G401 (cell line): Measurements from ENCODE around the gene KCNQ1. TPM values are rescaled to one million over a fixed set of nuclear protein-coding genes. Genes with fewer than 3 reads are reported as not detected.

ENCODE experiments used
- DNase-seq: peaks from one replicate; pipeline ENCODE4 v3.0.0-alpha.2; 2015; ENCODE audit warnings: low spot score
- in situ Hi-C: cut with HindIII; loops from 2 replicates; pipeline ENCODE4 v1.10.0; 2016; ENCODE audit warnings: low sequenced_read_pairs, mixed read lengths
- total RNA-seq: library from RNA; depleted of rRNA; stranded (reverse); fragments of >200 nt; shearing (Covaris generic); gene quantifications from 2 replicates; pipeline ENCODE4 v1.2.3, GENCODE V29; 2014

The KCNQ1 gene
- total RNA-seq, 1 experiment from 2014 or later: 0.85 TPM

DNA sequence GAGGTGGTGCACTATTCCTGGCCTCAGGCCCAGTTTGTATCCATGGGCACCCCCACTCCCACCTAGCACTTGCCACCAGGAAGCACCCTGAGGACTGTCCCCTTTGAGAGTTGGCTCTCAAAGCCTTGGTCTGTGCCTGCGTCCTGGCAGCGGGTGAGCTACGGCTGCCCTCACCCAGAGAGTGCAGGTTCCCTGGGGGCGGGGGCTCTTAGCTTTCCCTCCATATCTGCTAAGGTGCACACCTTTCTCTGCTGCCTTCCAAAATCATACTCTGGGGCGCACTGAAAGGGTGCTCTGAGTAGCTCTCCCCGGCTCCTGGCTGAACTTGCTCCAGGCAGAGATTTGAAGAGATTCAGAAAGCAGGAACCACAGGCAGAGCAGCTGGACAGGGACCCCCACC, 7.1 kb downstream of the KCNQ1 start:
- in situ Hi-C loops: no loop called here
- no peak for DNase-seq

DNA sequence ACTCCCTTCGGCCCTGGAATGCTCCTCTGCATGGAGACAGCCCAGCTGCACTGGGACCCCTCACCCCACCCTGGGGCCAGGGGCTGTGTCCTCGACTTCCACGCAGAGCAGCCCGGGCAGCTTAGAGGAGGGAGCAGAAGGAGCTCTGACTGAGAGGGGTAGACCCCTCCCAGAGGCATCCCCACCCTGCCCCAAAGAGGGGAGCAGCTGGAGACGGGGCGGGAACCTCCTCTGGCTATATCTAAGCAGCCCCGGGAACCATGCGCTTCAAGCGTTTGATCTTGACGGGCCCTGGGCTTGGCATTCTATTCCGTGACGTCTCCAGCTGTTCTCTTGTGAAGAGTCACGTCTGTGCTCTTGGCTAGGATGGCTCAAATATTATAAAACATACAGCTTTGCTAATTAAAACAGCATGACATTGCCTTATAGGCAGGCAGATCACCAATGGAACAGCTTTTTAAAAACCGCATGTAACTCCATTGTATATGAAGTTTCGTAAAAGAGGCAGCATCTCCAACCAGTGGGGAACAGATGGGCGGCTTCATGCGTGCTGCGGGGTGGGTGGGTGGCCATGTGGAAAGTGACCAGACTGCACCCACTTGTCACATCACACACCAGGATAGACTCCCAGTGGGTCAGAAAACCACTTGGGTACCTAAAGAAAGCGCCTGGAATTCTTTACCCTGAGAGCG, 7.7 kb downstream of the KCNQ1 start:
- in situ Hi-C loops: no loop called here
- no peak for DNase-seq

DNA sequence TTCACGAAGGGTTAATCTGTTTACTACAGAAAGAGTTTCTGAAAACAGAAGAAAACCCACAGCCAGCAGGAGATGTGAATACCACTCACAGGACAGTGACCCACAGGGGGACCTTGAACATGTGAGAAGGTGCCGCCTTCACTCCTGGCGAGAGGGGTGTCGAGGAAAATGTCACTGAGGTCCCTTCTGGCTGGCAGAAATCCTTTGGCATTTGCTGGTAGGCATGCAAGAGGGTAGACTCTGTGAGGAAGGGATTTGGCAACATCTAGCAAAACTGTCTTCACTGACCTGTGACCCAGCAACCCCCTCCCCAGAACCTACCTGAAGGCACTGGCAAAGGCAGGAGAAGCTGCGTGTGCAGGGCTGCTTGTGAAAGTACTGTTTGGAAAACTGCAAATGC, 8.6 kb downstream of the KCNQ1 start:
- no peak for DNase-seq
- in situ Hi-C loops: no loop called here

DNA sequence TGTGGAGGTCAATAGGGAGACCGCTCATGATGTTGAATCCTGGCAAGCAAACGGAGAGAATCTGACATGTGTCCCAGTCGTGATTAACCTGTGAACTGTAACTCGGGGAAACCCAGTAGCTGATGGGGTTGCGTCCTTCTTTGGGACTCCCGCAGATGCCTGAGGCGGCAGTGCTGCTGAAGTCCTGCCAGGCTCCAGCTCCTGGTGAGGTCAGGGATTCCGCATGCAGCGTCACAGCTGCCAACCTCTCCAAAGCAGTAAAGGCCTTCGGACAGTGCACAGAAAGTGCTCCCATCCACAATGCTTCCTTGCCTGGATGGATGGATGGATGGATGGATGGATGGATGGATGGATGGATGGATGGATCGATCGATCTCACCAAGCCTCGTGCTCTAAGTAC, 13.5 kb downstream of the KCNQ1 start:
- in situ Hi-C loops: no loop called here
- DNase-seq: no peak

DNA sequence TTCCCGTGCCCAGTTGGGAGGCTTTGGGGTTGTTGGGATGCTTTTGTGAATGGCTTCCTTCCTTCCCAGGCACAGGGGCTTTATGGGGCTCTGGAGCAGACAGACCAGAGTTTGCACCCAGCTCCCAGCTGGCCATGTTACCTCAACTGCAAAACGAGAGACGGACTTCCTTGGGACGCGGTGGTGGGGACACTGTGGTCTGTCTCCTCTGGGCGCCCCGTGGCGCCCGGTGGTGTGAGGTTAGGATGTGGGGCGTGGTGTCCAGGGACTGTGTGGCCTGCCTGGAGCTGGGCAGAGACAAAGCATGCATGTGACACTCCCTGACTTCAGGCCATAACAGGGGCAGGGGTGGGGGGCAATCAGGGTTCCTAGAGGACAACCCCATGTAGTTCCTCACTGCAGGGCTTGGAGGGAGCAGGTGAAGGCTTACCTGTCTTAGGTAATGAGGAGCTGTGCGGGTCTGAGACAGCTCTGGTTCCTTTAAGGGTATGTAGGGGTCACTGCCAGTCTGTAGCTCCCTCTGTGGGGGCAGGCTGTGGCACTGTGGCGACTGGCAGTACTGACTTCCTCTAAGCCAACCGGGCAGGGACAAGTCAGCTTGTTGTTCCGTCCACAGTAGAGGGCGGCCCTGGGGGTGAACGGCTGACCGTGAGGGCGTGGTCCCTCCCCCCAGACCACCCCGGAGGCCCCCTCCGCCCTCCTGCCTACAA, 14.4 kb downstream of the KCNQ1 start:
- in situ Hi-C loops: no loop called here
- no peak for DNase-seq

DNA sequence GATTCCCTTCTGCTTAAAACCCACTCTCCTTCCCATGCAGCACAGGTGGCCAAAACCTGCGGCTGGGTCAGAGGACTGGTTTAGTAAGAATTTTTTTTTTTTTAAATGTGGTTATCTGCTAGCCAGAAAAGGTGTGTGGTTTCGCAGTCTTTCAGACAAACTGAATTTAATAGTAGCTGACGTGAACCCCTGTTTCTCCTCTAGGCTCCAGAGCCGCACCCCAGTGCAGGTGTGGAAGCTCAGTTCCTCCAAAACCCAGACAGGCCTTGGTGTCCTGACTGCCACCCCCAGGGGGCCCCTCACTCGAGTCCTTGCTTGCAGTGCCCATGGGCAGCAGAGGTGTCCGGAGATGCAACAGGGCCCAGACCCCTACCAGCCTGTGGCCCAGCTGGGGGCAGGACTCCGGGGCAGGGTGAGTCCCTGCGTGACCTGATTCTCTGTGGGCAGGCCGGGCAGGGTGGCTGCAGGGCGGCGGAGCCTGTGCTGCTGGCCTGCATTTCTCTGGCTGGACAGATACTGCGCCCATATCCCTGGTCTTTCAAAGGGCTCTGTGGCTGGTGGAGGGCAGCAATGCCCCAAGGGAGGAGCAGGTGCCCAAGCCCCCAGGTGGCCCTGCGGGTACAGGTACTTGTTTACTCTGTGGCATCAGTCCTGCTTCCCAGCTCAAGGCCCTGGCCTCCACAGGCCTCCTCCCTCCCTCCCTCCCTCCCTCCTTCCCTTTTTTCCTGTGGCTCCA, 15.2 kb downstream of the KCNQ1 start:
- DNase-seq: no peak

DNA sequence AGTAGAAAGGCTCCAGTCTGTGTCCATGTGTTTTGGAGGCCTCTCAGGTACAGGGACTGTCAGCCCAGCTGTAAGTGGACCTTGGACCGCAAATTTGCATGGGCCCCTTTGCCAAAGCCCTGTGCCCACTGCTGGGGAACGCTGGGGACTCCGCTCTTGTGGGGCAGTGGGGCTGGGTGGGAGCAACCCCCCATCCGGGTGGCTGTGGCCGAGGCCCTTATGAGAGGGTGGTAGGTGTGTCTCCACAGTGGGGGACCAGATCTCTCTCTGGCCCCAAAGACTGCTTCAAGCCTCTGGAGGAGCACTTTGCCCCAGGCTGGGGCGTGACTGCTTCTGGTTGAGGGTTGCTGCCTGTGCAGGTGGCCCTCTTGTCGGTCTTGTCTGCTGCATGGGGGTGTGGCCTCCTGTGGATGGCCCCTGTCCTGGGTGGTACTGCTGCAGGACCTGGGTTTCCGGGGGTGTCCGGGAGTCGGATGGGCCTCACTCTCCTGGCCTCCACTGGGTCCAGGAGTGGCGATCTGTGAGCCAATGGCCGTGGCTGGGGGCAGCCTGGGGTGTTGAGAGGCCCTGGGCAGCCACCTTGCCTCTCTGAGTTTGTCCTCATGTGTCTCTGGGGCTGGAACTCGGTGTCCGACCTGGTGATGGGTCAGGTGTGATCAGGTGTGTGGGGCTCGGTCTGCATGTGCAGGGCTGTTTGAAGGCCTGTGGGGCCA, 15.9 kb downstream of the KCNQ1 start:
- in situ Hi-C loops: no loop called here
- no peak for DNase-seq

More for the DNA sequence above, 15.2 kb downstream of the KCNQ1 start:
- in situ Hi-C loops: no loop called here

DNA sequence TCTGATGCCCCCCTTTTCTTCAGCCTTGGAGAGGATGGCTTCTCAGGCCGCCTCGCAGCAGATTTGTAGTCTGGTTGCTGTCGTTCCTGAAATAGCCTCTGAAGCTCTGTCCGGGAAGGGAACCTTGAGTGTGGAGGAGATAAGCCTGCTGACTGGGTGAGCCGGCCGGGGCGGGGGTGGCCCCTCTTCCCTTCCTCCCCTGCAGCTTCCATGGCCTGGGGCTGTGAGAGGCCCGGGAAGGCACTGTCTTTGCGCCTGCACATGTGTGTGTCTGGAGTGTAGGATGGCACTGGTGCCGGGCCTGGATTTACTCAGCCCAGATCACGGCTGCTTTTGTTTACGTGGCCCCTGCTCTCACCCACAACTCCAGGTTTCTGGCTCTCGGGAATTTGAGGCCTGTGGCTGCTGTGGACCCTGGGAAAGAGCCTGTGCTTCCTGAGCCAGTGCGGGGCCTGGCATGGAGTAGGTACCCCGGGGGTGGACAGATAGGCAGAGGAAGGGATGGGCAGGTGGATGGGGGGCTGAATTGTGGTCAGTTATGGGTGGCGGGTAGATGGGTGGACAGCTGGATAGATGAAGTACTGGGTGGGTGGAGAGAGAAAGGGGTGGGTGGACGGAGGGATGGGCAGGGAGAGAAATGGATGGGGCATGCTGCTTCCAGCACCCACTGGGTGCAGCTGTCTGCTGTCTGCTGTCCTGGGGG, 16.6 kb downstream of the KCNQ1 start:
- in situ Hi-C loops: no loop called here
- DNase-seq: no peak

DNA sequence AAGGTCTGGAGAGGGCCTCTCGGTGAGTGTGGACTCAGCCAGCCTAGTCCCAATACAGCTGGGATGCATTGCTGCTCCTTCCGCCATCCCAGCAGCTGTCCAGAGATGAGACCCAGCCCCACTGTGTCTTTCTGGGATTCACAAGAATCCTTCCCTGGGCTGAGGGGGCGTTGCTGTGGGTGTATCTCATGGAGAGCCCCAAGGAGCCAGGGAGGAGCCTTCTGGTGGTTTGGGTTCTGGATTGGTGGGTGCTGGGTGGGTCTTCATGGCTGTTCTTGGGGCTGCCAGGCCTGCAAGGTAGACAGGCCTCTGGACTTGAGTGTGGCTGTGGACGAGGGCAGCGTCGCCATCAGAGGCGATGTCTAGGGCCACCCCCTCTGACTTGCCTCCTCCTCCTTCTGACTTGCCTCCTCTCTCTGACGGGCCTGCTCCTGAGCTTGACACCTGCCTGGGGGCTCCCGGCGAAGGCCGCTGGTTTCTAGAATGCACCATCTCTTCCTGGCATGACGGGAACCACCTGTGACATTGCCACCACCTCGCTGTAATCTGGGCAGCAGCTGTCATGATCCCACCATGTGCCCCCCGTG, 17.2 kb downstream of the KCNQ1 start:
- no peak for DNase-seq
- in situ Hi-C loops: no loop called here

DNA sequence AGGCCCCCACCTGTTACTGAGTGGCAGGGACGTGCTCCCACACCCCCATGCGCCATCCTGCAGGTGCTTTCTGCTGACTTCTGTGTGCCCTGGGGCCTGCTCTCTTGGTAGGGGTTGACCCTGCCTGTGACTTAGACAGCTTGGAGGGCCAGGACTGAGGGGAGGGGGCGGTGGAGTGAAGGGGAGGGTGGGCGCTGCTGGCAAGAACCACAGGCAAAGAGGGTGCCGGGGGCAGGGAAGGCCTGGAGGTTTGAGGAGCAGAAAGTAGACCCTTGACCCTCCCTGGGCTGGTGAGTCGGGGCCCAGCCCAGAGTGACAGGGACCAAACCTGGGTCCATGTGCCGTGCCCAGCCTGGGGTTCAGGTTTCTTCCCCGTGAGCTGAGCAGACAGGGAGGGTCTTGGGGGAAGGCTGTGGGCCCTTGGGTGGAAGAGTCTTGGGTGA, 17.8 kb downstream of the KCNQ1 start:
- in situ Hi-C loops: no loop called here
- no peak for DNase-seq

DNA sequence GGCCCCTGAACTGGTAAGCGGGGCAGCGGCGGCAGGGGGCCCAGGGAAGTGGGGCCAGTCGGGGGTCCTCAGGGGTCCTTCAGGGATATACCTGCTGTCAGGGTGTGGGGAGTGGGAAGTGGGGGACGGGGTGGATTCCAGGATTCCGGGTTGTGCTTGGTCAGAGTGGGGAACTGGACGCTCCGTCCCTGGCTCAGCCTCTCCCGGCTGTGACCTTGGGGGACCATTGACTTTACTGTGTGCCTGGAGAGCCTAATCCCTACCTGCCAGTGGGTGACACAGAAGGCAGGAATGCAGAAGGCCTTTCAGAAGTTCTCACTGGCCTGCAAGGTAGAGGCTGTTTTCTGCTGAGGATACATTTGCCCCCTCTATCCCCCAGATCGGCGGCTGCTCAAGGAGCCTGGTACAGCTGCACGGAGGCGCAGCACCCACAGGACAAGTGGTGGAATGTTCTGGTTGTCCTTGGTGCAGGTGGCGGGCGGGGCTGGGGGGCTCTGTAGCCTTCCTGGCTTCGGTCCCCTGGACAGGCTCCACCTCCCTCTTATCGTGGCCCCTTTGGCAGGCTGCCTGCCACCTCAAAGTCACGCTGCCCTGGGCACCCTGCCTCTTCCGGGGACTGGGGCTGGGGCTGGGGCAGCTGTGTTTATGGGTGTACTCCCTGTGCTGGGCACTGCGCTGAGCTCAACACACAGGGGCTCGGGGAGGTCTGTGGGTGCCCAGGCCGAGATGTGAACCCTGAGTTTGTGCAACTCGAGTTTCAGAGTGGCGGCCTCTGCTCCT, 18.4 kb downstream of the KCNQ1 start:
- in situ Hi-C loops: no loop called here
- DNase-seq: no peak

DNA sequence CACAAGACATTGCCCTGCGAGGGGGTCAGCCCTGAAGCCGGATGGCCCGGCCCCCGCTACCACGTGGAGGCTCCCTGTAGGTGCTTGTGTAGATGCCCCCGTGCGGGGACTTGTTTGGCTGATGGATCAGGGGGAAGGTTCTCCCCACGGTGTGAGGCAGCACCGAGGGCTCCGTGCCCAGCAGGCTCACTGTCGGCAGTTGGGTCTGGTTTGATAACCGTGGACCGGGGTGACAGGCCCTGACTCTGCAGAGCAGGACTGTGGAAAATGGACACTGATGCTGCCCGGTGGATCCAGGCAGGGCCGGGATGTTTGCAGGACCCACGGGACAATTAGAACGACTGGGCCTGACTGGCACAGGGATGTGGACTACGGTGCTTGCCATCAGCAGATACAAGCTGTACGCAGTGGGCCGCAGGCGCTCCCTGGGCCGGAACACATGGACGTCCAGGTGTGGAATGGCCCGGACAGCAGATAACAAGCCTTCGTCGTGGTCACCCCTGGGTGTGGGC, 19.0 kb downstream of the KCNQ1 start:
- DNase-seq: no peak
- in situ Hi-C loops: no loop called here

DNA sequence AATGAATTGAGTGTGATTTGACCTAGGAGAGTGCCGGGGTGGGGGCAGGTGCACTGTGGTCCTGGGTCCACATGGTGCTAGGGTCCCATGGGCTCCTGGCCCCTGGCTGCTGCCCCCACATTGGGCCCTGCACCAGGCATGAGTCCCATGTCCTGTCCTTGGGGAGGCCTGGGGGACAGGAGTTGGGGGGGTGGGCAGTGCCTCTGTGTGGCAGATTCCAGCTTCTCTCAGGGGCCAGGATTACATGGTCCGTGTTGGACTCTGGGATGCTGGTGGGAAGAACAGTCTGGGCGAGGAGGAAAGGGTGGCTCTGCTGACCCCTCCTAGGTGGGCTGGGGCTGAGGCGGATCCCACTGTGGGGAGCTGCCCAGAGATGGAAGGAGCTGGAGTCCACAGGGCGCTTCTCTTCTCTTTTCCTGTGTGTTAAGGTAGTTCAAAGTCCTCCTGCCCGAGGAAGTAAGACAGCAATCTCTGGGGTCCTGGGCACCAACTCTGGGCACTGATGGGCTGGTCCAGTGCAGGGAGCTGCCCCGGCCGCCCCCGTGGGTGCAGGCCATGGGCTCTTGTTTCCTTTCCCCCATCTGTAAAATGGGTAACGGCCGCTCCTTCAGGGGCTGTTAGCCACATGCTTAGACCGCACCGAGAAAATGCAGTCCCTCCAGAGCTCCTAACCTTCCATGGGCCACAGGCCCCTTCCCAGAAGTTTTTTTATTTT, 19.8 kb downstream of the KCNQ1 start:
- in situ Hi-C loops: no loop called here
- DNase-seq: no peak

DNA sequence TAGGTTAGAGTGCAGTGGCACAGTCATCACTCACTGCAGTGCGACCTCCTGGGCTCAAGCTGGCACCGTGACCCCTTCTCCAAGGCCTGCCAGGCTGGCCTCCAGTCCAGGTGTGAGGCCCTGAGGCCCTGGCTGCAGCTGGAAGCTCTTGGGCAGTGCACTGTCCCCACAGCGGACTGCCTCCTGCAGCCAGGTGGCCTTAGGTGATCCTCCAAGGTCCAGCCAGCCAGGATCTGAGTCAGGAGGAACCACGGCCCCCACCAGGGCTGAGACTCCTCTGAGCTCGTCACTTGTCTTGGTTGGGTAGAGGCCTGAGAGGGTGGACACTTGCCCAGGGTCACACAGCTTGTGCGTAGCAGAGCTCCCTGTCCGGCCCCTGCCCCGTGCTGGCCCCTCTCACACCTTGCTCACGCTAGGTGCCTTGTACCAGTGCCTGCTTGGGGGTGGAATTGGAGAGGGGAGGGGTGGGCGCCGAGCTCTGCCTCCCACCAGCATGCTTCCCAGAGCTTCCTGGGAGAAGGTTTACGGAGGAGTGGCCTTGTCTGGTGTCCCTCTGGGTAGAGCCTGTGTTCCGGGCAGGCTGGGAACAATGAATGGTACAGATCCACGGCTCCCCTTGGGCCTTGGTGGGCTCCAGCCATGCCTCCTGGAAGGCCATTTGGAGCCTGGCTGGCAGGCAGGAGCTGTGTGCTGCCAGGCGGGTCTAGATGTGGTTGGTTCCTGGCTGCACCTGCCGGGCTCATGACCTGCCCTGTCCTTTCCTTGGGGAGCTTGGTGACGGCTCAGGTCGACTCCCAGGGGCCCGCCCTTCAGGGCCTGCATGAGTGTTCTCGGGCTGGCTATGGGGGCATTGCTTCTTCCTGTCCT, 20.6 kb downstream of the KCNQ1 start:
- in situ Hi-C loops: no loop called here
- DNase-seq: no peak

DNA sequence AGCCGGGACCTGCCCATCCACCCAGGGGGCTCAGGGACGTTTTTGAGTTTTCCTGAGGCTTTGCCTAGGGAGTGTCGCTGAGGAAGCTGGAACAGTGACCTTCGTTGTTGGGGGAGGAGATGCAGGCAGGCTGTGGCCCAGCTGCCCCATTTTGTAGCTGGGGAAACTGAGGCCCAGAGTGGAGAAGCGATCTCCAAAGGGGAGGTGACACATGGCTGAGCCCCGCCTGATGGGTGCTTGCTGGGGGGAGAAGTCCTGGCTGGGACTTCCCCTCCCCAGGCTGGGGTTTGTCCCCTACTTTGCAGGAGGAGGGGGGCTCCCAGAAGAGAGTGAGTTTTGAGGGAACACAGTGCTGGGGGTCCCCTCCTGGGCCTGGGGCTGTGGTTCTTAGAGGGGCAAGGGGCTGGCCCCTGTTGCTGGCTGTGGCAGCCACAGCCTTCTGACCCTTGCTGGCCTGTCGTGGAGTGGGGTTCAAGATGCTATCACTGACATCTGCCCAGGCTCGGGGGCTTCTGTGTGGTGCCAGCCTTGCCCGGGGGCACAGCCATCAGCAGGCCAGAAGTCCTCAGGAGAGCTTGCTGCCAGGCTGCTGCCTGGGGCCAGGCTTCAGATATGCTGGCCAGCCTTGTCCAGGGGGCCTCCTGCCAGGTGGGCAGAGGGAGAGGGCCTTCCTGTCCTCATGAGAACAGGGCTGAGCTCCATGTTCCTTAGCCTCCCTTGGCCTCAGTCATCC, 21.4 kb downstream of the KCNQ1 start:
- in situ Hi-C loops: no loop called here
- no peak for DNase-seq
